Measurements from ENCODE around the gene GRN. TPM values are rescaled to one million over a fixed set of nuclear protein-coding genes. Genes with fewer than 3 reads are reported as not detected.

The GRN gene
- total and polyA plus RNA-seq, 2 of the 13 experiments (the other 11 are each of a cell fraction or from before 2014, with no cell fraction given) = 86.6 to 143 TPM

GRCh38 chr17:44345454-44346026 is 438 bp downstream of the GRN start (continued):
- no peak for TF ChIP-seq BRD4 (CRISPR knock-in tag; IDR thresholded peaks at IDR 0.05)
- TF ChIP-seq SOX13 (IDR thresholded peaks at IDR 0.05) = no peak
- no peak; a peak in 1 of 4 replicates for TF ChIP-seq SOX13 (CRISPR knock-in tag; conservative IDR thresholded peaks at IDR 0.05 in 1 of 2, IDR thresholded peaks at IDR 0.05 in 1 of 2)
- no peak for TF ChIP-seq TIGD3 (CRISPR knock-in tag; IDR thresholded peaks at IDR 0.05; ENCODE audit: borderline replicate concordance)
- TF ChIP-seq TEAD2 (CRISPR knock-in tag; IDR thresholded peaks at IDR 0.05) = no peak
- no peak for TF ChIP-seq E2F2 (CRISPR knock-in tag; IDR thresholded peaks at IDR 0.05; ENCODE audit: borderline replicate concordance)
- no peak; the same call in 1 of the 2 replicates for TF ChIP-seq CCDC6 (CRISPR knock-in tag; IDR thresholded peaks at IDR 0.05)
- no peak for TF ChIP-seq KDM4B (CRISPR knock-in tag; IDR thresholded peaks at IDR 0.05)
- TF ChIP-seq ZNF468 (CRISPR knock-in tag; IDR thresholded peaks at IDR 0.05) = no peak
- TF ChIP-seq ARNTL (CRISPR knock-in tag; IDR thresholded peaks at IDR 0.05) = no peak
- no peak for TF ChIP-seq ZNF552 (CRISPR knock-in tag; IDR thresholded peaks at IDR 0.05; ENCODE audit: borderline replicate concordance)
- TF ChIP-seq ETS1 (CRISPR knock-in tag; IDR thresholded peaks at IDR 0.05) = no peak
- no peak for TF ChIP-seq BCL3 (CRISPR knock-in tag; IDR thresholded peaks at IDR 0.05)
- TF ChIP-seq CBFB (CRISPR knock-in tag; IDR thresholded peaks at IDR 0.05) = no peak
- no peak for TF ChIP-seq TRAFD1 (CRISPR knock-in tag; IDR thresholded peaks at IDR 0.05; ENCODE audit: borderline replicate concordance)
- no peak for TF ChIP-seq SMARCC2 (IDR thresholded peaks at IDR 0.05)
- no peak for TF ChIP-seq MAZ (IDR thresholded peaks at IDR 0.05; ENCODE audit: borderline replicate concordance, low read depth, low read length)
- TF ChIP-seq MAZ (CRISPR knock-in tag; IDR thresholded peaks at IDR 0.05; ENCODE audit: low read depth) = peak; percentile 79
- TF ChIP-seq NBN (conservative IDR thresholded peaks at IDR 0.05) = no peak
- TF ChIP-seq ZBTB42 (CRISPR knock-in tag; IDR thresholded peaks at IDR 0.05) = no peak
- no peak for TF ChIP-seq BRCA1 (CRISPR knock-in tag; IDR thresholded peaks at IDR 0.05)
- TF ChIP-seq ZNF513 (CRISPR knock-in tag; conservative IDR thresholded peaks at IDR 0.05) = no peak
- no peak for TF ChIP-seq NFATC3 (CRISPR knock-in tag; IDR thresholded peaks at IDR 0.05)
